HG03432 (cell line): ENCODE data around the gene CCL2.
"Not testable (repeated sequence)": the region's sequence is repeated elsewhere in the genome, so short reads cannot be mapped to it uniquely, and the experiment has no call there.

Experiments used
- ATAC-seq: cut with Tn5 transposase; IDR thresholded peaks from one replicate; pipeline ENCODE4 v1.9.1; 2021; ENCODE audit warnings: mild to moderate bottlenecking, moderate library complexity; ENCODE audit not compliant: unreplicated experiment

CCL2 gene

GRCh38 chr17:34254651-34255380 lies at the start of gene CCL2:
TSS of gene CCL2 (plus strand) at chr17:34255285. CDS start at chr17:34255350, 65 bp downstream.
- ATAC-seq, result no peak

DNA sequence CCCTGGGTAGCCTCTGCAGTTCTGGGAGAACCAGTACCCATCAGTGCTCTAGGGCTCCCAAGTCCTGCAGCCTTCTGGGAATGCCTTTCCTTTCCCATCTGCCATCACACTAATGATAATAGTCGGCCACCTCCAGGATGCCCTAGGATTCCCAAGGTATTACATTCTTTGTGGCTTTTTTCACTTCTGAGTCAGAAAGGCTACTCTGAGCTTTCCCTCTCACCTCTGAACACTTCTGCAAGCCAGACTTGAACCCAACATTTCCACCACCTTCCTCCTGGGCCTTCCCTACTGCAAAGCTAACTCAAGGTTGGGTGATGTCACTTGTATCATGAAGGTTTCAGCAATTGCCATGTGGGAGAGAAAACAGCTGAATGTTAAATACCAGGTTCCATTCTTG lies 49.7 kb upstream of the CCL2 start:
- no peak for ATAC-seq

DNA sequence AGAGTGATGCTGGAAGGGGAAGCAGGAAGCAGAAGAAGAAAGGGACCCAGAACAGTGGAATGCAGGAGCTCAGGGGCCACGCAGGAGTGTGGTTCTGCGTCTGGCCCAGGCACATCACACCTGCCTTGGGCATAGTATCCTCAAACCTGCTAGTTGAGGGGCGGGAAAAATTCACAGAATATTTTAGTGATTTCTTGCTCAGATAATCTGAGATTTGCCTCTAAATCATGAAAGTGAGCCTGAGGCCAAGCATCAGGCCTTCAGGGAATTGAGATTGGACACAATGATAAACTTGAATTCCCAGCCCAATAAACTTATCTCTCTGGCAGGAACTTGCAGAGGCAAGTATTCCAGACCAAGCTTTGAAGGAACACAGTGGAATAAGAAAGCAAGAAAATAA lies 48.5 kb upstream of the CCL2 start:
- ATAC-seq, result no peak

- no peak for ATAC-seq
These were observed 47.5 kb upstream of the CCL2 start for GRCh38 chr17:34207572-34207971.

- ATAC-seq, result no peak
These were observed 36.3 kb upstream of the CCL2 start for GRCh38 chr17:34218748-34219147.

DNA sequence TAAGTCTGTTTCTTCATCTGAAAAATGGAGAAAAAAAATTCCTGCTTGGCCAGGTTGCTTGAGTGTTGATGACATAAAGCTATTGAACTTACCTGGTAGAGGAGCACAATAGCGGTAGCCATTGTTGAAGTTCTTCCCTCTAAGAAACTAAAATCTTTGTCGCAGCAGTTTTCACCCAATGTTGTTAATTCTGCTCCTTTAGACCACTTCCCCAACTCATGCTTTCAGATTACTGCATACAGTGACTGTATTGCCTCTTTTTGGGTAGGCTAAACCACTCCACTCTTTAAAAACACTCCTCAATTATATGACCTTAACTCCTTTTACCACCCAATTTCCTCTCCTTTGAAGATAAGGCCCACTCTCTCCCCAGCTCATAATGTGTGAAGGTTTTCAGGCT lies 35.7 kb upstream of the CCL2 start:
- ATAC-seq, result no peak

DNA sequence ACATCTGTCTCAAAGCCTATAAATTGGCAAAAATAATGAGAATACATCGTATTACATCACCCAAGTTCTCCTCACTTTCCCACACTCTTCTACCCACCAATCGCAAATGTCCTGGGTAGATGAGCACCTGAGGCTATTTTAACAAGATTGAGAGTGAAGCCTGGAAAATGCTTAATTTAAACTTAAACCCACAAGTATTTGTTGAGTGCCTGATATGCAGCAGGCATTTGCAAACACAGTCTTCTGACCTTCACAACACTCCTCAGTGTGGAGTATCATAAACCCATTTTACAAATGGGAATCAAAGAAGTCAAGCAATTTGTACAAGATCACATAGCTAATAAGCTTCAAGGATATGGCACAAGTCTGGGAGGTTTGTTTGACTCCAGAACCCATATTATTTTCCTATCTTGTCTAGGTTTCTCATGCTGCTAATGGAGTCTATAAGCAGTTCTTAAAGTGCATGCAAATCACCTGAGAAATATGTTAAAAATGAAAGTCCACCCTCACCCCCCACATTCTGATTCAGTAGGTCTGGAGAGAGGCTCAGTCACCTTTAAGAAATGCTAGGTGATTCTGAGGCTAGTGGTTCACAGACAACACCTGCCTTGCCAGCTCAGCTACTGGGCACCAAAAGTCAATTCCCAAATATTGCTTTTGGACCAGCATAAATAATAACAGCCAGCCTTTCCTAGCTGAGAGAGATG lies 34.9 kb upstream of the CCL2 start:
- ATAC-seq, result no peak

- no peak for ATAC-seq
These were observed 34.2 kb upstream of the CCL2 start for GRCh38 chr17:34220752-34221395.

DNA sequence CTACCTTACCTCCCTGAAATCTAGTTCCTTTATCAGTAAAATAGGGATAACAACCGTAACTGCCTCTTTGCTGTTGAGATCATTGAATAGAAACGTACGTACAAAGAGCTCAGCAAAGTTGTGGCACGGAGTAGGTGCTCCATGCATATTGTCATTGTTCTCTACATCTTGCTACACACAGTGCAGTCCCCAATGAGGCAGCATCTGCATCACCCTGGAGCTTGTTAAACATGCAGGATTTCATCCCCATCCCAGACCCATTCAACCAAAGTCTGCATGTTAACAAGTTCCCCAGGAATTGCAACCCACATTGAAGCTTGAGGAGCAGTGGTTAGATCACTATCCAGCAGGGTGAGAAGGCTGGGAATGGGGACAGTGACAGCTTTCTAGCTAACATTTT lies 33.7 kb upstream of the CCL2 start:
- ATAC-seq, result no peak

DNA sequence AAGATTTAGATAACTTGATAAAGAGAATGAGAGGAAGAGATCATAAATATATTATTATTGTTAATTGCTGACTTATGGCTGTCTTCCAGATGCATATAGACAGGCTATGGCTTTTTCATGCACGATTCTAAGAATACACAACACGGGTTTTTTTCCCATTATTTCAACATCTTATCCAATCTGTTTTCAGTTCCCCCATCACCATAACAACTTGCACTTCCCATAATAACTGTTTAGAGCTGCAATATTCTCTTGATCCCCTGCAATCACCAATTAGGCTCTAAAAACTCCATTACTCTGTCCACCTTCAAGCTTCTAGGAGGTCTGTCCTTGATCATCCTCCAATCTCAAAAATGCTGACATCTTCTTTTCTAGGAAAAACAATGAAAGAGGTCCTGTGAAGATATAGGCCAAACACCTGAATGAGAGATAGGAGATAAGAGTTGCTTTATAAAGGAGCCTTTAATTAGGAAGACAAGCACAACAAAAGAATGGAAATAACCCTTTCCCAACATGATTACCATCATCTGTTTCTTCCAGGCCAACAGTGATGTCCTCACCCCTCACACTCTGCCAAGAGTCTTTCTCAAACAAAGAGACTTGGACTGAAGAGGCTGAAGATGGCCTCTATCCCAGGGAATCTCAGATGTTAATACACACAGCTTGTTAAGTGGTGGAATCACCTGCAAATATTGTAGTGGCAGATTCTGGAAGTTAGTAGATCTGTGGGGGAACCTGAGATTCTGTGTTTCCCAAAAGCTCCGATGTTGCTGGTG lies 32.2 kb upstream of the CCL2 start:
- ATAC-seq, result no peak

DNA sequence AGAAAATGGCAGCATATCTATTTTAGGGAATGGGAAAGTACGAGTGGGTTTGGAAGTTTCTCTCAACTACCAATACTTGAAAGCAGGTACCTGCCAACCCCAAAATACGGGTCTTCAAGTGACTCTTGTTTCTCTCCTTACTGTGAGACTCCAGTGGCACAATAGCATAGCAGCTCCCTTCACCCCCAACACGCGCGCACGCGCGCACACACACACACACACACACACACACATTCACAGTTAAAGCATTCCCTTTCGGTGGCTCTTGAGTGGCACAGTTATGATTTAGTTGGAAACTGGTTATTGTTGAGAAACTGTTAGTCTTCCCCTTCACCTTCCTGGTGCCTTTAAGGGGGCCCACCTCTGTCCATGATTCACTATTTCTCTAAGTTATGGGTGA lies 30.0 kb upstream of the CCL2 start:
- ATAC-seq, result no peak

- ATAC-seq, result no peak
These were observed 28.9 kb upstream of the CCL2 start for GRCh38 chr17:34226011-34226743.

GRCh38 chr17:34226744-34227034 lies 28.4 kb upstream of the CCL2 start:
- no peak for ATAC-seq

DNA sequence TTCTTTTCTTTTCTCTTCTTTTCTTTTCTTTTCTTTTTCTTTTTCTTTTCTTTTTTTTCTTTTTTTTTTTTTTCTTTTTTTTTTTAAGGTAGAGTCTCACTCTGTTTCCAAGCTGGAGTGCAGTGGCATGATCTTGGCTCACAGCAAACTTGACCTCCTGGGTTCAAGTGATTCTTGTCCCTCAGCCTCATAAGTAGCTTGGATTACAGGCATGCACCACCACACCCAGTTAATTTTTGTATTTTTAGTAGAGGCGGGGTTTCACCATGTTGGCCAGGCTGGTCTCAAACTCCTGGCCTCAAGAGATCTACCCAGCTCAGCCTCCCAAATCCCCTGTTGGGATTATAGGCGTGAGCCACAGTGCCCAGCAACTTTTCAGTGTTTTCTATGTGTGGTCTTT lies 27.8 kb upstream of the CCL2 start:
- not testable (repeated sequence) for ATAC-seq

DNA sequence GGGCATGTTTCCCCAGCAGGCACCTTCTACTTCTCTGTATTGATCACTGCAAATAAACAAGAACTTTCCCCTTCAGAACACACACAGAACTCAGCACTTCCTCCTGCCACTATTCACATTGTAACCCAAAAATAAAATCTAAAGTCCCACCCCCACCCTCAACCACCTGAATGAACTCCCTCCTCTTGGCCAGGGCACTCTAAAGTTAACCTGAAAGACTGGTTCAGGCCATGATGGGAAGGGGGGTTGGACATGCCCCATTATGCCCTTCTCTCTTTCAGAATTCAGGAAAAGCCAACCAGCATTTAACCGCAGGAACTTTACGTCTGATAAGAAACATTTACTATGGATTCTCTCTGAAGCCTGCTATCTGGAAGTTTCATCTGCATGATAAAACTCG lies 27.4 kb upstream of the CCL2 start:
- ATAC-seq, result no peak

- no peak for ATAC-seq
These were observed 26.3 kb upstream of the CCL2 start for GRCh38 chr17:34228781-34229180.

GRCh38 chr17:34230342-34230741 lies 24.7 kb upstream of the CCL2 start:
- ATAC-seq, result no peak

GRCh38 chr17:34234616-34235015 lies 20.5 kb upstream of the CCL2 start:
- no peak for ATAC-seq

DNA sequence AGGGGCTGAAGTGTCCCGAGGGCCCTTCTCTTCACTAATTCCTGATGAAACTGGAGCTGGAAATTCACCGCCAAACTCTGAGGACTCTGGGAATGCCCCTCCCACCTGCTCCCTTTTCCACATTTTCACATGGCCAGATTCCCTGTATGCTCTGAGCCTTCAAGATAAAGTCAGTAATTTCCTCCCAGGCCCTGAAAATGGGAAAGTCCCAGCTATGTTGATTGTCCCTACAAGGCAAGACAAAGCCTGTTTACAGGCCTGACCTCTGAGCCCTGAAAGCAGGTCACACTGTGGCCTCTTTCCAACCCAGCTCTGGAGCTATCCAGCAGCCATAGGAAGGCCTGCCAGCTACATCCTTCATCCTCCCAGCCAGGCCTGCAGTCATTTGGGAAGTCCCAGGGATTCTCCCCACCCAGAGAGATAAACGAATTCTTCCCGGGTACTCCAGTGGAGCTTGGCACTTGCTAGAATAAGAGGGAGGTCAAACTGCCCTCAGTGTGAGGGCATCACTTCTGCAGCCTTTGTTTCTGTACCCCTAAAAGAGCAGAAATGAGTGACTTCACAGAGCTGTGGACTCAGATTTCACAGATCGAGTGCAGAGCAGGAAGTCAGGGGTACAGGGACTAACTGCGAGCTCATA lies 19.6 kb upstream of the CCL2 start:
- ATAC-seq, result no peak

DNA sequence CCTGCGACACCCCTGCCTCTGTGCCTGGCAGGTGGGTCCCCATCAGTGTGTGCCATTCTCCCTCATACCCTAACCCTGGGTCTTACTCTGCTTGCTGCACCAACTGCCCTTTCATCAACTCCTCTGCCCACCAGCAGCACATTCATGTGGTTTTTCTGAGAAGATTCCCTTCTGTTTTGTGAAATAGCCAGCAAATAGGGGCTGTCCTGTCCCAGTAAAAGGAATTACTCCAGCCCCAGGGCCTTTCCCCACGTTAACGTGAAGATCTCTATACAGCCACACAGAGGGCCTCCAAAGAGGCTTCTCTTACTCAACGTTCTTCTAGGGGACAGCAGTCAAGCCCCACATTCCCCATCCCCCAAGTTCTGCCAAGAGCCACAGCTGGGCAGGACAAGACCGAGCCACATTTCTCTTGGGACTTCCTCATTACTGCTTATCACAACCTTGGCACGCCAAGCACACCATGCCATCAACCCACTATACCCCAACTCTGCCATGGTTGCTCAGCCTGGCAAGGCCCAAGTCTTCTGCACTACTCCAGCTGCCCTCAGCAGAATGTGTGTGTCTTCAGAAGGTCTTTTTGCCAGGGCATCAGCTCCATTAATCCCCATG lies 18.7 kb upstream of the CCL2 start:
- no peak for ATAC-seq
